NCI-H146 treated with DMSO at 0.1 percent for 48 hours (cell line): ENCODE results near the gene SNX1.
"Not testable (repeated sequence)": the region's sequence is repeated elsewhere in the genome, so short reads cannot be mapped to it uniquely, and the experiment has no call there.

Experiments
- DNase-seq: peaks from one replicate; lab custom pipeline; 2025; ENCODE audit not compliant: unreplicated experiment; lab: John Stamatoyannopoulos, UW

Gene SNX1

GRCh38 chr15:64095795-64096667 is at the start of gene SNX1:
SNX1 (plus strand) TSS chr15:64095982; CDS start chr15:64096014, 32 bp downstream.
- DNase-seq, result peak; percentile 63

- no peak for DNase-seq
These were observed 49.2 kb upstream of the SNX1 start, which contains the start of gene DAPK2 for GRCh38 chr15:64046421-64047153. DAPK2 (minus strand) TSS chr15:64046485; CDS start chr15:64040261, 6,224 bp downstream.

- DNase-seq, result no peak
These were observed 46.9 kb upstream of the SNX1 start for GRCh38 chr15:64048781-64049460.

- peak; percentile 81 for DNase-seq
These were observed 45.3 kb upstream of the SNX1 start for GRCh38 chr15:64050281-64051092.

GRCh38 chr15:64051093-64051402 is 44.7 kb upstream of the SNX1 start:
- no peak for DNase-seq

GRCh38 chr15:64051407-64052259 is 44.1 kb upstream of the SNX1 start:
- DNase-seq, result no peak

GRCh38 chr15:64052925-64053491 is 42.8 kb upstream of the SNX1 start:
- no peak for DNase-seq

- not testable (repeated sequence) for DNase-seq
These were observed 42.1 kb upstream of the SNX1 start for GRCh38 chr15:64053674-64054073.

GRCh38 chr15:64058279-64058678 is 37.5 kb upstream of the SNX1 start:
- DNase-seq, result no peak

- DNase-seq, result not testable (repeated sequence)
These were observed 36.7 kb upstream of the SNX1 start for GRCh38 chr15:64059104-64059503.

- no peak for DNase-seq
These were observed 35.1 kb upstream of the SNX1 start for GRCh38 chr15:64060716-64061115.

- DNase-seq, result no peak
These were observed 29.3 kb upstream of the SNX1 start for GRCh38 chr15:64066451-64066850.

GRCh38 chr15:64067564-64068030 is 28.2 kb upstream of the SNX1 start:
- peak; percentile 8 for DNase-seq

GRCh38 chr15:64068133-64068532 is 27.6 kb upstream of the SNX1 start:
- no peak for DNase-seq

- DNase-seq, result no peak
These were observed 25.7 kb upstream of the SNX1 start for GRCh38 chr15:64070106-64070505.

GRCh38 chr15:64070965-64071851 is 24.6 kb upstream of the SNX1 start:
- DNase-seq, result no peak

- DNase-seq, result no peak
These were observed 23.6 kb upstream of the SNX1 start for GRCh38 chr15:64071931-64072765.
